ENCODE results near the gene C11orf21.
"Not testable (repeated sequence)": the region's sequence is repeated elsewhere in the genome, so short reads cannot be mapped to it uniquely, and the experiment has no call there.

C11orf21 gene

GRCh38 chr11:2301631-2302305, at the start of gene C11orf21, which contains the start of gene TSPAN32:
TSS of gene C11orf21 (minus strand) at chr11:2301918. CDS start at chr11:2301808, 110 bp downstream.
TSS of gene TSPAN32 (plus strand) at chr11:2302013. CDS start at chr11:2302150, 137 bp downstream.
- no peak for DNase-seq (ENCODE audit: low spot score)

- no peak for DNase-seq (ENCODE audit: low spot score)
These were observed 47.3 kb upstream of the C11orf21 start for GRCh38 chr11:2348986-2349385.

DNA sequence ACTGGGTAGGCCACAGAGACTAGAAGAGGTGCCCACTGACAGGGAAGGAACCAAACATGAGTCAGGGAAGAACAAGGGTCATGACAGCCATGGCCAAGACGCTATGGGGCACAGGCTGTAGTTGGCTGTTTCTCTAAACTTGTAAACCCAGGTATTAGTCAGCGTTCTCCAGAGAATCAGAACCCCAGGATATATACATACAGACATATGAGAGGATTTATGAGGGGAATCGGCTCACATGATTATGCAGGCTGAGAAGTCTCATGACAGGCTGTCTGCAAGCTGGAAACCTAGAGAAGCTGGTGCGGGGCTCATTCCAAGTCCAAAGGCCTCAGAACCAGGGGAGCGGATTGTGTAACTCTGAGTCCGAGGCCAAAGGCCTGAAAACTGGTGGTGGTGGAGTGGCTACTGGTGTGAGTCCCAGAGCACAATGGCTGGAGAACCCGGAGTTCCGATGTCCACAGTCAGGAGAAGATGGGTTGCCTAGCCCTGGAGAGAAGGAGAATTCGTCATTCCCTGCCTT, 45.7 kb upstream of the C11orf21 start:
- DNase-seq (ENCODE audit: low spot score) = no peak

- DNase-seq (ENCODE audit: low spot score) = no peak
These were observed 45.0 kb upstream of the C11orf21 start for GRCh38 chr11:2346586-2347307.

GRCh38 chr11:2346014-2346413, 44.3 kb upstream of the C11orf21 start:
- DNase-seq (ENCODE audit: low spot score) = no peak

GRCh38 chr11:2345050-2345449, 43.3 kb upstream of the C11orf21 start:
- DNase-seq (ENCODE audit: low spot score) = no peak

GRCh38 chr11:2343502-2343901, 41.8 kb upstream of the C11orf21 start:
- DNase-seq (ENCODE audit: low spot score) = no peak

GRCh38 chr11:2342981-2343380, 41.3 kb upstream of the C11orf21 start:
- no peak for DNase-seq (ENCODE audit: low spot score)

DNA sequence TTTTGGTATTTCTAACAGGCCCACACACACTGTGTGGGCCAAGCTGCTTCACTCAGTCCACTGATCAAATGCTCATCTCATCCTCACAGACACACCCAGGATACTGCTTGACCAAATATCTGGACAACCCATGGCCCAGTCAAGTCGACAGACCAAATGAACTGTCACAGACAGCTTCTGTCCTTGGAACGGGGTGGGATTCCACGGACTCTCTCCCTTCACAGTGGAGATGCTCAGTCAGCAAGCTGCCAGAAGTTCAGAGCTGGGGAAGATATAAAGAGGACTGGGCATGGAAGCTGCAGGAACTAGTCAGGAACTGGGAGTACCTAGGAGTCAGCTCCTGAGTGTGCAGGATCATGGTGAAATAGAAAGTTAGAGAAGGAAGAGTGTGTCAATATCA, 40.8 kb upstream of the C11orf21 start:
- DNase-seq (ENCODE audit: low spot score) = no peak

- DNase-seq (ENCODE audit: low spot score) = not testable (repeated sequence)
These were observed 37.0 kb upstream of the C11orf21 start for GRCh38 chr11:2338760-2339159.

DNA sequence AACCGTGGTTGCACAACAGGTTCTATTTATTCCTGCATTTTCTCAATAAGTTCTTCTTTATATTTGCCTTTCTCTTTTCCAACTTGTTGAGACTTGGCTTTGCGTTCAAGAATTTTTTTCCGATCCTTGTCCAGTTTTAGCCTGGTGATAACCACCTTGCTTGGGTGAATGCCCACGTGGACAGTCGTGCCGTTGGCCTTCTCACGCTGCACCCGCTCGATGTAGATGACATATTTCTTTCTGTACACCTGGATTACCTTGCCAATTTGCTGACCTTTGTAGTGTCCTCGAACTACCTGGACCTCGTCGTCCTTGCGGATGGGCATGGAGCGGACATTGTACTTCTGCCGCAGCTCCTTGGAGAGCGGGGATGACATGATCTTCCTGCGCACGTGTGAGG, 33.6 kb upstream of the C11orf21 start:
- not testable (repeated sequence) for DNase-seq (ENCODE audit: low spot score)

DNA sequence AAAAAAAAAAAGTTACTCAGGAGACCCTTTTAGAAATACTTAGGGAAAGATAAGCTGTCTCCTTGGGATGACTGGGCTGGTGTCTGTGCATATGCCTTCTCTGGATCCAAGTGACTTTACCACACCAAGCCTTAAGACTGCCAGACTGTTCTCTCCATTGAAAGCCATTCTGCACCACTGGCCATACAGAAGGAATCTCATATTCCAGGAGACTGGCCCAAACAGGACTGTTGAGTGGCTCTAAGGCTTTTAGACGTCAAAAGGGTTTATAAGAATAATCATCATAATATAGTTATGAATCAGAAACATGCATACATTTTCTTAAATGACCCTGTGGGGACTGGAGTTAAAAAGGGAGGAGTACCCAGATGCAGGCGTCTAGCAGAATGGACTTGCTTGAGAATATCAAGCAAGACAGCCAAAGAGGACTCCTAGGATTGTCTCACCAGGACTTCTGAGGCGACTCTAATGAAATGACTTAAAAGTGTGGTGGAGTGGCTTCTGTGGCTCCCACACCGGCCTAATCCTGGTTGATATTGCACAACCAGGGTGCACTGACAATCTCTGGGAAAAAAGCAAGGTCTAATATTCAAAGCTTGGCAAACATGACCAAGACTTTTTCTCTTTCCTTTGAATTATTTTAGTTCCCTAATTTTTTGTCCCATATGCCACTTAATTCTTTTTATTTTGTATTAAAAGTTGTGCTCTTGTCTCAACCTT, 31.9 kb upstream of the C11orf21 start:
- not testable (repeated sequence) for DNase-seq (ENCODE audit: low spot score)

GRCh38 chr11:2332569-2332968, 30.9 kb upstream of the C11orf21 start:
- not testable (repeated sequence) for DNase-seq (ENCODE audit: low spot score)

DNA sequence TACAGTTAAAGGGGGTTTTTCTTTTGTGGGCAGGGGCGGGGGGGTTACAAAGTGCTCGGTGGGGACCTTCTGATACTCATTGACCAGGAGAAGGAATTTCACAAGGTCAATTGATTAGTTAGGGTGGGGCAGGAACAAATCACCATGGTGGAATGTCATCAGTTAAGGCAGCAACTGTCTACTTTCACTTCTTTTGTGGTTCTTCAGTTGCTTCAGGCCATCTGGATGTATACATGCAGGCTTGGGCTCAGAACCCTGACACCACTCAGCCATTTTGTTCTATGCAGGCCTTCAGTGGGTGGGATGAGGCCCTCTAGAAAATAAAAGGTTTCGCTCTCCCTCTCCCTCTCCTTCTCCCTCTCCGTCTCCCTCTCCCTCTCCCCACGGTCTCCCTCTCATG, 29.7 kb upstream of the C11orf21 start:
- DNase-seq (ENCODE audit: low spot score) = no peak

GRCh38 chr11:2330696-2331095, 29.0 kb upstream of the C11orf21 start:
- DNase-seq (ENCODE audit: low spot score) = no peak

DNA sequence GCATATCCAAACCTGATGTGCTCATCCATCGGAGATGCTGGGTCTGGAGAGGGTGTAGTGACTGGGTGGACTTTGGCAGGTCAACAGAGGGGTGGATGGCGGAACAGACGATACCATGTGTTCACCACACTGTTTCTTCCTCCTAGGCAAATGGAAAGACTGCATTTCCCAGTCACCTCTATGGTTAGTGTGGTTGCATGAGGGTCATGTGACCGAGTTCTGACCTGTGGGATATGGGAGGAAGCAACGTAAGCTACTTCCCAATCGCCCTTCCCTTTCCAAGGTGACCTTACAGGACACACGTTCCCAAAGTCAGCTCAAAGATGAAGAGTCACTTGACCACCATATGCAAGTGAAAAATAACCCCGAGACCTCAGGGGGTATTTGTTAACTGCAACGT, 27.8 kb upstream of the C11orf21 start:
- DNase-seq (ENCODE audit: low spot score) = no peak

GRCh38 chr11:2328656-2329354, 27.1 kb upstream of the C11orf21 start:
- no peak for DNase-seq (ENCODE audit: low spot score)

DNA sequence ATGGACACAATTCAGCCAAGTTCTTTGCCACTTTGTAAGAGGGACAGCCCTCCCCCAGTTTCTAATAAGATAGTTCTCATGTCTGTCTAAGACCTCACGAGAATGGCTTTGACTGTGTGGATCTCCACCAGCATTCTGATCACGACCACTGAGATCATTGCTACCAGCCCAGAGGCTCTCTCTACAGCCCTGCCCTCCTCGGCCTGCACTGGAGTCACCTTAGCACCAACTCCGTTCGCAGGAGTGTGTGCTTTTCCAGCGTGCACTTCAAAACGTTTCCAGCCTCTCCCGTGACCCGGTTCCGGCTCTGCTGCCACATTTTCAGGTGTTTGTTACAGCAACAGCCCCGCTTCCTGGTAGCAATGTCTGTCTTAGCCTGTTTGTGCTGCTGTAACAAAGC, 26.3 kb upstream of the C11orf21 start:
- no peak for DNase-seq (ENCODE audit: low spot score)

DNA sequence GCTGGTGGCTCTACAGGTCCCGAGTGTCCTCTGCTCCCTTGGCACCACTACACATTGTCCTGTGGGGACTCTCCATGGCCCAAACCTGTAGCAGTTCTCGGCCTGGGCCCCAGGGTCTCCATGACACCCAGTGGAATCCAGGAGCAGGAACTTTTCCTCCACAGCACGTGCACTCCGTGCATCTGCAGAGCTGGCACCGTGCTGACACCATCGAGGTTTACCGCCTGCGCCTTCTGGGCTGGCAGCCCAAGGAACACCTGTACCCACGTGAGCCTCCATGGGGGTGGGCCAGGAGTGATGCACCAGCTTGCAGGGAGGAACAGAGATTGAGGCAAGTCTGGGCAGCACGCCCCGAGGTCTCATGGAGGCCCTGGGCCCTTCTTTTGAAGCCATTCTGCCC, 25.3 kb upstream of the C11orf21 start:
- DNase-seq (ENCODE audit: low spot score) = no peak

GRCh38 chr11:2325719-2326118, 24.0 kb upstream of the C11orf21 start:
- peak; percentile 8 for DNase-seq (ENCODE audit: low spot score)

GRCh38 chr11:2325123-2325522, 23.4 kb upstream of the C11orf21 start:
- no peak for DNase-seq (ENCODE audit: low spot score)

GRCh38 chr11:2321311-2321683, 19.6 kb upstream of the C11orf21 start:
- no peak for DNase-seq (ENCODE audit: low spot score)

Data from LoVo (cell line).